GM12865 (cell line): ENCODE data around the gene REX1BD.
"Not testable (repeated sequence)": the region's sequence is repeated elsewhere in the genome, so short reads cannot be mapped to it uniquely, and the experiment has no call there.

Experiments
- DNase-seq: peaks from one replicate; pipeline ENCODE4 v3.0.0; 2010; ENCODE audit warnings: low read depth
- H3K4me3 ChIP-seq: 2 replicates; pipeline ENCODE4 v1.5.1; 2011; ENCODE audit warnings: mild to moderate bottlenecking, low read depth, low read length, control low read depth
- CTCF ChIP-seq: IDR thresholded peaks from 2 replicates; pipeline ENCODE4 v1.5.1; 2011; ENCODE audit warnings: low read length, control low read depth, low read depth, inconsistent platforms; ENCODE audit not compliant: insufficient read depth; ENCODE audit errors: missing control alignments

REX1BD gene

GRCh38 chr19:18588611-18589379 is at the start of gene REX1BD:
Gene REX1BD, plus strand, starts transcription at chr19:18588798. Its CDS starts 4 bp downstream, at chr19:18588802.
- peak; percentile 95 for DNase-seq
- TF ChIP-seq CTCF = peak; percentile 93
- H3K4me3 ChIP-seq = peak within 1 kb of the TSS; percentile 75

- no peak for DNase-seq
- no peak overlapping the region for H3K4me3 ChIP-seq
- TF ChIP-seq CTCF = no peak
Observed at GRCh38 chr19:18539372-18539771, 49.2 kb upstream of the REX1BD start.

- DNase-seq, H3K4me3 ChIP-seq: not testable (repeated sequence)
Observed at GRCh38 chr19:18540200-18540599, 48.4 kb upstream of the REX1BD start.

- H3K4me3 ChIP-seq = no peak overlapping the region
- no peak for TF ChIP-seq CTCF
- DNase-seq = no peak
Observed at GRCh38 chr19:18541258-18541991, 47.2 kb upstream of the REX1BD start.

GRCh38 chr19:18541992-18542940 is 46.3 kb upstream of the REX1BD start:
- H3K4me3 ChIP-seq = peak overlapping the region; percentile 53
- TF ChIP-seq CTCF = no peak
- DNase-seq = peak; percentile 19

- peak within 1 kb of the TSS; percentile 71 for H3K4me3 ChIP-seq
- DNase-seq = peak; percentile 95
- TF ChIP-seq CTCF = no peak
Observed at GRCh38 chr19:18542941-18543813, 45.4 kb upstream of the REX1BD start, which contains the start of gene FKBP8. Gene FKBP8, minus strand, starts transcription at chr19:18543573. Its CDS starts 1,603 bp downstream, at chr19:18541970.
